HG02642 (cell line): Measurements from ENCODE around the gene TVP23C.

Source experiments
- ATAC-seq: cut with Tn5 transposase; IDR thresholded peaks from one replicate; pipeline ENCODE4 v1.9.1; 2021; ENCODE audit warnings: mild to moderate bottlenecking; ENCODE audit not compliant: unreplicated experiment, poor library complexity

The TVP23C gene

DNA sequence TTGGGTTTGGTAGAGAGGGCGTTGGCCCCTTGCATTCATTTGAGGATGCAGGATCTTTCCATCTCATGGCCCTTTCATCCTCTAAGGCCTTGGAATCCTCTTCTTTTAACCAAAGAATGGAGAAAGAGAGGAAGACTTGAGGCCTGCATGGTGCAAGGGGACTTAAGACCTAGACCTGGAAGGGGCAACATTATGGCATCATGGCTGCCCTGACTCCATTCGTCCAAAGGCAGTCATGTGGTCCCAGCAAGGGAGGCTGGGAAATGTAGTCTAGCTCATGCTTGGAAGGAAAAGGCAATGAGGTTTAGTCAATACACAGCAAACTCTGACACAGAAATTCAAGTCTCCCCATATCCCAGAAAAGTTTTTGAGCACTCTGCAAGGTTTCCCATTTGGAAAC, 65.2 kb downstream of the TVP23C start:
- ATAC-seq = no peak

- no peak for ATAC-seq
These were observed 66.3 kb downstream of the TVP23C start for GRCh38 chr17:15496735-15497670.

DNA sequence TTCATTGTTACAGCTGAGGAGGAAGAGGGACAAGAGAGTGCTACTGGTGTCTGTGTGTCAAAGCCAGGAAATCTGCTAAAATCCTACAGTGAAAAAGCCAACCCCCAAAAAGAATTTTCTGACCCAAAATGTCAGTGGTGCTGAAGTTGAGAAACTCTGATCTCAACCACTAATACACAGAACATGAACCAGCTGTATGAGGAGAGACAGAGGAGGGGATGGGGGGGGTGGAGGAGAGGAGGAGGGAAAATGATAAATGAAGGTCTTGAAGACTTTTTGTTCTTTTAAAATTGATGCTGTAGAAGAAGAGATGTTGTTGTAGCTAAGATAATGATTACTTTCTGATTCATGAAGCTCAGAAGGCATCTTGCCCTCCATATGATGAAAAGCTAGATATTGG, 68.5 kb downstream of the TVP23C start:
- no peak for ATAC-seq

DNA sequence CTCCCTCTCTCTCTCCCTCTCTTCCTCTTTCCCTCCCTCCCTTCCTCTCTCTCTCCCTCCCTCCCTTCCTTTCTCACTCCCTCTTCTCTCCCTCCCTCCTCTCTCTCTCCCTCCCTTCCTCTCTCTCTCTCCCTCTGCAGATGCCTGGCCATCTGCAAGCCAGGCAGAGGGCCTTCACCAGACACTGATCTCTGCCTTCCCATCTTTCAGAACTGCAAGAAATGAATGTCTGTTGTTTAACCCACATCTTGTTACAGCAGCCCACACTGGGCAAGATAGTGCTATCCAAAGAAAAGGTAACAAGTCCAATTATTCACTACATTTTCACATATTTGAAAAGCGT, 69.6 kb downstream of the TVP23C start:
- ATAC-seq = no peak

GRCh38 chr17:15492791-15493692, 70.2 kb downstream of the TVP23C start:
- no peak for ATAC-seq

DNA sequence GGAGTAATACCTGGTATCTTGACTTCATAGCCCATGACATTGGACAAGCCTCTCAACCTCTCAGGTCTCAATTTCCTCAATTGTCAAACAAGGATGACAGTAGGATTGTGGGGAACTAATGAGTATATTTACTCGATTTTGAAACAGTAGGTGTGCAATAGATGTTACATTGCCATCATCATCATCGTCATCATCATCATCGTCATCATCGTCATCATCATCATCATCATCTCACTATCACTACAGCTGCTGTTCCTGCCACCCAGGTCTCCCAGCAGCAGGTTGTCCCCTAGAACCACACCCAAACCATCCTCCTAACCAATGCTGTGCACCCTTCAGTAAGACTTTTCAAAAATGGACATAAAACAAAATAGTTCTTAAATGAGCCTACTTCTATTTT, 71.1 kb downstream of the TVP23C start:
- ATAC-seq = no peak

GRCh38 chr17:15490634-15491261, 72.5 kb downstream of the TVP23C start:
- ATAC-seq = no peak

DNA sequence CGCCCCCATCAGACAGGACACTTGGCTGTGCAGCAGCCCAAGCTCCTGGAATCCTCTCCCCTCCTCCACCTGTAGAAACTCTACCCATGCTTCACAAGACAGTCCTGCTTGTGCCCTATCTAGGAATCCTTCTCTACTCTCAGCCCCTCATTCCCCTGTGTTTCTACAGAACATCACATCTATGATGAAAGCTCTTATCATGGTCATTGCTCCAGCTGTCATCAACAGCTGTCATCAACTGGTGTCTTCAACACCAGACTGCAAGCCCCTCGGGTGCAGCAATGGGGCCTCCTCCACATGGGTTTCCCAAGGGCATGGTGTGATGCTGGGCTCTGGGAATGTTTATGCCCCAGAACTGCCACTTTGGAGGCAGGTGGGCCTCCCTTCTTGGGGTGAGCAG, 74.7 kb downstream of the TVP23C start:
- ATAC-seq = no peak

- ATAC-seq = no peak
These were observed 78.2 kb downstream of the TVP23C start for GRCh38 chr17:15485045-15485444.

- no peak for ATAC-seq
These were observed 79.9 kb downstream of the TVP23C start for GRCh38 chr17:15483431-15483830.

DNA sequence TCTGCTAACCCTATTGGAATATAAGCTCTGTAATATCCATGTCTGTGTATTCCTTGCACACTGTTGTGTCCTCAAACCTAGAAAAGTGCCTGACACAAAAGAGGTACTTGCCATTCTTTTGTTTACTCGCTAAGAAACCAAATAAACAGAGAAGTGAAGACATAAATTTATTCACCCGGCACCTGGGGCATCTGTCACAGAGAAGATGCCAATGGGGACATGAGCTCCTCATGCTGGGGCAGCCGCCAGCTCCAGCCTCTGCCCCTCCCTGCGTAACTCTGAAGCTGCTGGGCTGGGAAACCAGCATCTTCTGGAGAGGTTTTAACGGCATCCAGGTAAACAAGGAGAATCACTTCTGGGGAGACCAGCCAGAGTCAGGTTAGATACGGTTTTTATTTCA, 80.8 kb downstream of the TVP23C start:
- no peak for ATAC-seq

DNA sequence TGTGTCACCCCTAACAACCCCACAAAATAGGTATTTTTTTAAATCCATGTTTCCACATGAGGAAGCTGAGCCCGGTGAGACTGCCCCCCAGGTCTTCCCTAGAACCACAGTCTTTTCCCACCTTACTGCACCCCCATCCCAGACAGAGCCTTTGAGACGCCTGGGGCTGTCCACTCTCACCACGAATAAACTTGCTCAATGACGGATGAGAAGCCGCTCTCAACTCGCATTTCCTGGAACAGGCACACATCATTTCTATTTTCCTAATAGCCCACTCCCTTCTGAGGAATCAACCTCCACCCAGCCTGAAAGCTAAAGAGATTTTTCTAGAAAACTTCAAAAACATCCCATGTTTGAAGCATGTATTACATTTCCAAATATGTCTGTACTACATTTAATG, 81.8 kb downstream of the TVP23C start:
- ATAC-seq = no peak

- ATAC-seq = no peak
These were observed 83.1 kb downstream of the TVP23C start for GRCh38 chr17:15480204-15480603.

GRCh38 chr17:15479703-15480102, 83.6 kb downstream of the TVP23C start:
- ATAC-seq = no peak

- no peak for ATAC-seq
These were observed 84.4 kb downstream of the TVP23C start for GRCh38 chr17:15478845-15479244.

DNA sequence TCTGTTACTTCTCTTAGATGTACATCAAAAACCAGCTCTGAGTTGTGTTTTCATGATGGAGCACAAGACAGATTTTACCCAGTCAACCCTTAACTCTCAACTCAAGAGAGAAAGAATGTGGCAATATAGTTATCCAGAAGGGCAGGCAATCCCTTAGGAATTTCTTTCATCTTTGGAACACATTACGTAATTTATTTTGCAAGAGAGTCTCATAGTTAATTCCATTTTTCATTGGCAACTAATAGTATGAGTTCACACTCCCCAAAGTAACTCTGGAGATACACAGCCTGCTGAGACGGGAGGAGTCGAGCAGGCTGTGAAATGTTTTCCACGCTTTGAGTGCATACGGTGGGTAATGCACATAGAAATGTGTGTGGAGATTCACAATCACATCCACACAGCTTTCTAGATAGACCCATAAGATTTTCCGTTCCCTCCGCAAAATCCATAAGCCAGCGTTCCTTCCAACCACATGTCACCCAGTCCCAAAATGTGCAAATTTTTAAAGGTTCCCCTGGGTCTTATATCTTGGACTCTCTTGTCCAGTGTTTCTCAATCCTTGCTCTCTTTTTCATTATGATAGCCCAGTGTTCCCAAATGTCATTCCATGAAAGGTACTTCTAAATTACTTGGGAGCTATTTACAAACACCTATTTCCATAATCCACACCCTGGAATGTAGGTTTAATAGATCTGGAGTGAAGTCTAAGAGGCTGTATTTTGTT, 87.5 kb downstream of the TVP23C start:
- no peak for ATAC-seq

- no peak for ATAC-seq
These were observed 90.4 kb downstream of the TVP23C start for GRCh38 chr17:15472891-15473290.

- ATAC-seq = no peak
These were observed 92.7 kb downstream of the TVP23C start for GRCh38 chr17:15470536-15470935.

DNA sequence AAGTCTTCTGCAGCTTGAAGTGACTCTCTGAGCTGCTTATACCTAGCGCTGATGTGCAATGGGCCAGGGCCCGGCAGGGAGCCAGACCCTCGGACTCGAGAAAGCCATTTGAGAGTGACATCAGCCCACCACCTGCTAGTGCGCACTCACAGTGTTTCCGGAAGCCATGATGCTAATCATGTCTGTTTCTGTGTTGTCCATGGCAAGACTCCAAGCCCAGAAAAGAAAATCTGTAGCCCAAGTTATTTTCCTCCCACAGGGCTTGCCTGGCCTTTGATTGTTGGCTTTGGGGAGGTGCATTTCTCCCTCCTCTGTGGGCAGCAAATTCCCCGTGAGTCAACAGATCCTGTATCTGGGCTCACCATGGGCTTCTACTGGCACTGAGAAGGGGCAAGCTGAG, 94.0 kb downstream of the TVP23C start:
- ATAC-seq = no peak

- ATAC-seq = no peak
These were observed 95.2 kb downstream of the TVP23C start for GRCh38 chr17:15468126-15468525.
